IMR-90 (cell line): ENCODE measurements around the gene ZNF473. TPM values are rescaled to one million over a fixed set of nuclear protein-coding genes. Genes with fewer than 3 reads are reported as not detected.

Source experiments
- ATAC-seq: fragments of 200-7000 bp; cut with Tn5 transposase; 2 replicates; pipeline ENCODE4 v1.9.1; 2020; ENCODE audit warnings: low read depth, mild to moderate bottlenecking, moderate library complexity
- BruUV-seq: library from RNA; stranded (reverse); fragments of 400-500 nt; replicated peaks from 2 replicates; lab custom pipeline; 2021; lab: Mats Ljungman, UMichigan
- CTCF ChIA-PET: fragments of 300-600 bp; formaldehyde crosslinking; extraction: SDS; loops from one replicate; lab custom pipeline; 2021; ENCODE audit warnings: antibody characterized with exemption; lab: Yijun Ruan, JAX
- POLR2A ChIA-PET: fragments of 300-600 bp; sonication (Branson Sonifier 250); formaldehyde crosslinking; loops from one replicate; lab custom pipeline; 2022; ENCODE audit warnings: antibody characterized with exemption; ENCODE audit not compliant: unreplicated experiment; lab: Charles Lee
- DNase-seq: peaks from one replicate; pipeline ENCODE4 v3.0.0; 2013
- H2AFZ ChIP-seq: replicated peaks from 2 replicates; pipeline ENCODE3; 2013; ENCODE audit warnings: low read length, mild to moderate bottlenecking; ENCODE audit not compliant: poor library complexity
- H2AK5ac ChIP-seq: 2 replicates; pipeline ENCODE4 v1.6.1; 2013; ENCODE audit warnings: low read depth, low read length, inconsistent platforms
- H2AK9ac ChIP-seq: replicated peaks from 2 replicates; pipeline ENCODE3; 2013; ENCODE audit warnings: mild to moderate bottlenecking, low read depth, low read length, moderate library complexity; ENCODE audit not compliant: poor library complexity
- H2BK120ac ChIP-seq: 2 replicates; pipeline ENCODE4 v1.6.1; 2013; ENCODE audit warnings: low read depth, low read length, inconsistent platforms
- H2BK15ac ChIP-seq: 3 replicates; pipeline ENCODE4 v1.6.1; 2013; ENCODE audit warnings: low read depth, low read length, inconsistent platforms
- H2BK20ac ChIP-seq: 2 replicates; pipeline ENCODE4 v1.6.1; 2013; ENCODE audit warnings: low read depth, mild to moderate bottlenecking, inconsistent platforms, low read length, moderate library complexity
- H2BK5ac ChIP-seq: 2 replicates; pipeline ENCODE4 v1.6.1; 2013; ENCODE audit warnings: mild to moderate bottlenecking, low read depth, low read length, inconsistent platforms; ENCODE audit not compliant: poor library complexity, severe bottlenecking
- H3K14ac ChIP-seq: replicated peaks from 2 replicates; pipeline ENCODE4 v1.6.1; 2013; ENCODE audit warnings: low read depth, low read length, inconsistent platforms
- H3K18ac ChIP-seq: 2 replicates; pipeline ENCODE4 v1.6.1; 2013; ENCODE audit warnings: low read depth, low read length, control low read depth
- H3K23ac ChIP-seq: 2 replicates; pipeline ENCODE4 v1.6.1; 2013; ENCODE audit warnings: low read depth, low read length, inconsistent platforms
- H3K27ac ChIP-seq: 2 replicates; pipeline ENCODE4 v1.5.1; 2013; ENCODE audit warnings: mild to moderate bottlenecking, control low read depth, low read length; ENCODE audit not compliant: insufficient read depth
- H3K27me3 ChIP-seq: 2 replicates; pipeline ENCODE4 v1.6.1; 2013; ENCODE audit warnings: low read length; ENCODE audit not compliant: control insufficient read depth, insufficient read depth
- H3K36me3 ChIP-seq: 2 replicates; pipeline ENCODE4 v1.6.1; 2013; ENCODE audit warnings: low read length, mixed read lengths; ENCODE audit not compliant: control insufficient read depth, insufficient read depth
- H3K4ac ChIP-seq: 2 replicates; pipeline ENCODE4 v1.6.1; 2013; ENCODE audit warnings: low read depth, low read length, inconsistent platforms
- H3K4me1 ChIP-seq: 2 replicates; pipeline ENCODE4 v1.6.1; 2013; ENCODE audit warnings: low read length, mixed read lengths; ENCODE audit not compliant: control insufficient read depth, insufficient read depth
- H3K4me2 ChIP-seq: 2 replicates; pipeline ENCODE4 v1.6.1; 2013; ENCODE audit warnings: low read depth, mild to moderate bottlenecking, control low read depth, low read length, moderate library complexity
- H3K4me3 ChIP-seq: 2 replicates; pipeline ENCODE4 v1.5.1; 2013; ENCODE audit warnings: low read depth, mild to moderate bottlenecking, control low read depth, low read length, moderate library complexity; ENCODE audit not compliant: insufficient read depth
- H3K56ac ChIP-seq: 2 replicates; pipeline ENCODE4 v1.6.1; 2013; ENCODE audit warnings: low read length, inconsistent platforms; ENCODE audit not compliant: insufficient read depth; ENCODE audit errors: extremely low read depth
- H3K79me1 ChIP-seq, 2 experiments: 2 replicates each; pipeline ENCODE4 v1.6.1; 2013; ENCODE audit warnings: low read length in 2 of 2, inconsistent platforms in 1 of 2, low read depth in 1 of 2
- H3K9ac ChIP-seq: 2 replicates; pipeline ENCODE4 v1.6.1; 2013; ENCODE audit warnings: low read depth, low read length, control low read depth
- H3K9me1 ChIP-seq: 2 replicates; pipeline ENCODE4 v1.6.1; 2013; ENCODE audit warnings: low read length, inconsistent platforms; ENCODE audit not compliant: insufficient read depth
- H3K9me3 ChIP-seq: 2 replicates; pipeline ENCODE4 v1.6.1; 2013; ENCODE audit warnings: low read length; ENCODE audit not compliant: control insufficient read depth, insufficient read depth
- H4K20me1 ChIP-seq: 2 replicates; pipeline ENCODE4 v1.6.1; 2013; ENCODE audit warnings: low read length, inconsistent platforms; ENCODE audit not compliant: insufficient read depth
- H4K5ac ChIP-seq: 2 replicates; pipeline ENCODE4 v1.6.1; 2013; ENCODE audit warnings: mild to moderate bottlenecking, low read depth, low read length, control low read depth
- H4K8ac ChIP-seq, 2 experiments: 2 replicates each; pipeline ENCODE4 v1.6.1; 2013; ENCODE audit warnings: low read depth in 2 of 2, low read length in 2 of 2, control low read depth in 1 of 2, inconsistent platforms in 1 of 2
- H4K91ac ChIP-seq: 2 replicates; pipeline ENCODE4 v1.6.1; 2013; ENCODE audit warnings: low read depth, low read length, inconsistent platforms; ENCODE audit not compliant: insufficient read depth
- BHLHE40 ChIP-seq: fragments of 150-350 bp; IDR thresholded peaks from 2 replicates; pipeline ENCODE4 v1.6.1; 2016; ENCODE audit warnings: mild to moderate bottlenecking, low read depth, low read length
- CEBPB ChIP-seq: IDR thresholded peaks from 2 replicates; pipeline ENCODE4 v1.6.1; 2012; ENCODE audit warnings: low read depth, low read length, improper control_type of control experiment
- CHD1 ChIP-seq: IDR thresholded peaks from 2 replicates; pipeline ENCODE4 v1.6.1; 2012; ENCODE audit warnings: low read depth, low read length, improper control_type of control experiment
- CTCF ChIP-seq: conservative IDR thresholded peaks from 2 replicates; pipeline ENCODE4 v1.5.1; 2012; ENCODE audit warnings: mild to moderate bottlenecking, low read depth, low read length, improper control_type of control experiment
- ELK1 ChIP-seq: fragments of 150-350 bp; IDR thresholded peaks from 2 replicates; pipeline ENCODE4 v1.6.1; 2016; ENCODE audit warnings: low read depth, mild to moderate bottlenecking, low read length, moderate library complexity, borderline replicate concordance
- FOS ChIP-seq: fragments of 150-350 bp; IDR thresholded peaks from 2 replicates; pipeline ENCODE4 v1.6.1; 2016; ENCODE audit warnings: low read depth, low read length
- MAFK ChIP-seq: IDR thresholded peaks from 2 replicates; pipeline ENCODE4 v1.6.1; 2012; ENCODE audit warnings: low read depth, low read length, improper control_type of control experiment
- MAZ ChIP-seq: IDR thresholded peaks from 2 replicates; pipeline ENCODE4 v1.6.1; 2012; ENCODE audit warnings: low read depth, mild to moderate bottlenecking, low read length, improper control_type of control experiment, moderate library complexity, borderline replicate concordance
- MXI1 ChIP-seq: IDR thresholded peaks from 2 replicates; pipeline ENCODE4 v1.6.1; 2012; ENCODE audit warnings: low read depth, mild to moderate bottlenecking, low read length, moderate library complexity, borderline replicate concordance
- NFE2L2 ChIP-seq: fragments of 150-350 bp; IDR thresholded peaks from 2 replicates; pipeline ENCODE4 v1.6.1; 2016; ENCODE audit warnings: low read depth, mild to moderate bottlenecking, low read length
- POLR2A ChIP-seq: IDR thresholded peaks from 2 replicates; pipeline ENCODE4 v1.6.1; 2012; ENCODE audit warnings: mild to moderate bottlenecking, low read depth, low read length
- RAD21 ChIP-seq: IDR thresholded peaks from 2 replicates; pipeline ENCODE4 v1.6.1; 2012; ENCODE audit warnings: low read length, improper control_type of control experiment
- RCOR1 ChIP-seq: IDR thresholded peaks from 2 replicates; pipeline ENCODE4 v1.6.1; 2012; ENCODE audit warnings: mild to moderate bottlenecking, low read length, improper control_type of control experiment; ENCODE audit not compliant: insufficient replicate concordance
- RFX5 ChIP-seq: IDR thresholded peaks from 2 replicates; pipeline ENCODE4 v1.8.0; 2012; ENCODE audit warnings: low read depth, mild to moderate bottlenecking, low read length, moderate library complexity
- SMC3 ChIP-seq: fragments of 150-350 bp; IDR thresholded peaks from 2 replicates; pipeline ENCODE4 v1.6.1; 2016; ENCODE audit warnings: low read depth, mild to moderate bottlenecking, antibody characterized with exemption, low read length, moderate library complexity
- USF2 ChIP-seq: fragments of 150-350 bp; IDR thresholded peaks from 2 replicates; pipeline ENCODE4 v1.6.1; 2017; ENCODE audit warnings: mild to moderate bottlenecking, antibody characterized with exemption, low read length, low read depth
- WGBS, 2 experiments: methylation state at CpG; one replicate each; pipeline versions ENCODE4 v1.1.5 to v1.1.7; 2013; ENCODE audit warnings: missing lambda C conversion rate in 2 of 2; ENCODE audit not compliant: insufficient read length in 1 of 2; ENCODE audit errors: extremely low coverage in 2 of 2; 5-methylcytosine and 5-hydroxymethylcytosine counted together
- dilution Hi-C: fragments of 300-500 bp; cut with HindIII; formaldehyde crosslinking; loops from one replicate; pipeline ENCODE4 v1.14.3; 2018; ENCODE audit warnings: low sequenced_read_pairs; ENCODE audit not compliant: unreplicated experiment
- in situ Hi-C: fragments of 300-500 bp; cut with MboI; formaldehyde crosslinking; loops from 3 replicates; pipeline ENCODE4 v1.14.3; 2019; ENCODE audit warnings: low sequenced_read_pairs, inconsistent platforms, mixed read lengths
- intact Hi-C: fragments of 100-400 bp; cut with micrococcal nuclease; formaldehyde crosslinking; loops from 2 replicates; pipeline ENCODE4 v1.10.0; 2022
- polyA plus RNA-seq, 3 experiments: library from polyadenylated mRNA; depleted of rRNA; stranded (reverse); fragments of >200 nt; gene quantifications; 2 replicates each; pipeline ENCODE4 v1.2.3, GENCODE V29; 2012; ENCODE audit warnings: low replicate concordance in 1 of 3
- total RNA-seq: library from RNA; depleted of rRNA; stranded (reverse); fragments of >200 nt; gene quantifications from 2 replicates; pipeline ENCODE4 v1.2.3, GENCODE V29; 2012

ZNF473 gene
- total and polyA plus RNA-seq, 2 of the 4 experiments (the other 2 are of a cell fraction), result 4.5 to 13.3 TPM

GRCh38 chr19:50061650-50062049 is 35.8 kb downstream of the ZNF473 start:
- in situ Hi-C loops (no loop called here), intact Hi-C loops (no loop called here), dilution Hi-C loops (no loop called here)
- H2BK15ac ChIP-seq, result no peak overlapping the region
- H3K9me1 ChIP-seq, result no peaks in the 10 kb centered on the region
- no peak overlapping the region for H4K91ac ChIP-seq
- H2BK5ac ChIP-seq, result no peak overlapping the region
- POLR2A ChIA-PET, result no interaction called here
- H4K20me1 ChIP-seq, result no peaks in the 10 kb centered on the region
- H3K56ac ChIP-seq, result no peak overlapping the region
- H3K27ac ChIP-seq, result no peak overlapping the region
- no peak overlapping the region for H3K14ac ChIP-seq
- no peak overlapping the region for H2AFZ ChIP-seq
- no TSS peak for BruUV-seq
- 40% methylated on average over 1 of the region's 5 CpGs; no CpG with 5 or more reads in 1 of the 2 experiments for WGBS, 2 experiments
- no peak overlapping the region for H2BK20ac ChIP-seq
- H3K27me3 ChIP-seq, result no peaks in the 10 kb centered on the region
- H3K9ac ChIP-seq, result no peak overlapping the region
- H3K4ac ChIP-seq, result no peak overlapping the region
- ATAC-seq, result no peak
- H3K36me3 ChIP-seq, result no peaks in the 10 kb centered on the region
- TF ChIP-seq BHLHE40 (no peak), FOS (no peak), RFX5 (no peak), RAD21 (no peak), RCOR1 (no peak), ELK1 (no peak), CHD1 (no peak), CTCF (no peak), SMC3 (no peak), MAZ (no peak), USF2 (no peak), CEBPB (no peak), MXI1 (no peak), POLR2A (no peak), MAFK (no peak), NFE2L2 (no peak)
- H2BK120ac ChIP-seq, result no peak overlapping the region
- no peak overlapping the region for H3K4me3 ChIP-seq
- H3K79me1 ChIP-seq, result no peaks in the 10 kb centered on the region
- CTCF ChIA-PET, result no interaction called here
- H3K9me3 ChIP-seq, result peaks cover 26% of the 10 kb centered on the region
- no peak overlapping the region for H2AK5ac ChIP-seq
- H2AK9ac ChIP-seq, result no peak overlapping the region
- no peak overlapping the region for H3K4me2 ChIP-seq
- no peak overlapping the region for H3K18ac ChIP-seq
- no peak overlapping the region for H4K5ac ChIP-seq
- no peaks in the 10 kb centered on the region for H3K4me1 ChIP-seq
- no peak for DNase-seq
- H3K23ac ChIP-seq, result no peak overlapping the region
- no peak overlapping the region for H4K8ac ChIP-seq
